ENCODE measurements around the gene AGBL4.

Gene AGBL4

GRCh38 chr1:49556676-49557234 is 467.0 kb downstream of the AGBL4 start:
- TF ChIP-seq GATA2 (IDR thresholded peaks at IDR 0.05; ENCODE audit: low read depth, low read length) = no peak
- TF ChIP-seq GATA3 (IDR thresholded peaks at IDR 0.05; ENCODE audit: low read depth, low read length) = no peak

GRCh38 chr1:49552101-49552500 is 471.7 kb downstream of the AGBL4 start:
- TF ChIP-seq GATA3 (IDR thresholded peaks at IDR 0.05; ENCODE audit: low read depth, low read length) (no peak), GATA2 (IDR thresholded peaks at IDR 0.05; ENCODE audit: low read depth, low read length) (no peak)

GRCh38 chr1:49544615-49545014 is 479.1 kb downstream of the AGBL4 start:
- TF ChIP-seq GATA2 (IDR thresholded peaks at IDR 0.05; ENCODE audit: low read depth, low read length) (no peak), GATA3 (IDR thresholded peaks at IDR 0.05; ENCODE audit: low read depth, low read length) (no peak)

GRCh38 chr1:49541096-49541752 is 482.5 kb downstream of the AGBL4 start:
- TF ChIP-seq GATA2 (IDR thresholded peaks at IDR 0.05; ENCODE audit: low read depth, low read length) = no peak
- TF ChIP-seq GATA3 (IDR thresholded peaks at IDR 0.05; ENCODE audit: low read depth, low read length) = no peak

GRCh38 chr1:49527606-49528305 is 496.0 kb downstream of the AGBL4 start:
- no peak for TF ChIP-seq GATA2 (IDR thresholded peaks at IDR 0.05; ENCODE audit: low read depth, low read length)
- TF ChIP-seq GATA3 (IDR thresholded peaks at IDR 0.05; ENCODE audit: low read depth, low read length) = no peak

DNA sequence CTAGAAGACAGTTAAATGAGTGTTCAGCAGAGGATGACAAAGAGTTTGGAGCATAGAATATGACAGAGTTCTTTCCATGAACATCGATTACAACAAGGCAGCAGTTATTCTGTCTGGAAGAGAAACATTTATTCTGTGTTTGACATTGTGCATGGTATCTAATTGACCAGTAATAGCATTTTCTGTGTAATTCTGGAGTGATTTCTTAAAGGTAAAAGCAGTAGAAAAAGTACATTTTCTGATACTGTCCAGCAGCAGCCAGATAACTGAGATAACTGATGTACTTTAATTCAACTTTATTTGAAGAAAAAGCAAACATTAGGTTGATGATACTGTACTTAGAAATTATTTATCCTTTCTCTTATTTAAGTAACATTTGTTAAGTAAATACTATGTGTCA is 497.1 kb downstream of the AGBL4 start:
- no peak for TF ChIP-seq GATA3 (IDR thresholded peaks at IDR 0.05; ENCODE audit: low read depth, low read length)
- no peak for TF ChIP-seq GATA2 (IDR thresholded peaks at IDR 0.05; ENCODE audit: low read depth, low read length)

- TF ChIP-seq GATA3 (IDR thresholded peaks at IDR 0.05; ENCODE audit: low read depth, low read length) (no peak), GATA2 (IDR thresholded peaks at IDR 0.05; ENCODE audit: low read depth, low read length) (no peak)
These were observed 500.0 kb downstream of the AGBL4 start for GRCh38 chr1:49523764-49524163.

GRCh38 chr1:49466961-49467360 is 556.8 kb downstream of the AGBL4 start:
- TF ChIP-seq GATA3 (IDR thresholded peaks at IDR 0.05; ENCODE audit: low read depth, low read length) (no peak), GATA2 (IDR thresholded peaks at IDR 0.05; ENCODE audit: low read depth, low read length) (no peak)

DNA sequence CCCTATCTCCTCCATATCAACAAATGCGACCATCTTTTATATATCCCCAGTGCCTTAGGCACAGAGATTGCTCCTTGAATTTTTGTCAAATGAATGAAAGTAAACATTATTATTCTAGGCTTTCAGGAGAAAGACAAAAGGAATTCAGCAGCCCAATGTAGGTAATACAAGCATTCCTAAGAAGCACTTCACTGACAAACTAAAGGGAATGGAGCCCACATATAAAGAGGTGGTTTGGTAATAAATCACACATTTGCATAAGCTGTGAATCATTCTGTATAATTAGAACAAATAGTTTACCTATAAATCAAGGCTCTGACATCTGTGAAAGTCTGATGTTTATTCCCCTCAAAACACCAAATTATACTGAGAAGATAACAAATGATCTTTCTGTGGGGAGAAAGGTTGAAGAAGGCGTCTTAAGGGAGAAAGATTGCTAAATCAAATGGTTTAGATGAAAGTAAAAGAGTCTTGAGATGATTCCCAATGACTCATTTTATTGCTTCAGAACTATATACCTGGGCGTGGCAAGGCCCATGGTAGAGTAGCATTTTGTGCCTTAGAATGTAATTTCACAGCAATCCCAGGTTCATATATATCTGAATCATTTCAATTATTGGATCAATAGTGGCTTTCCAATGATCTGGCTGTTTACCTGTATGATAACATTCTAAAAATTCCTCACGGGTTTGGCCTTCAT is 558.1 kb downstream of the AGBL4 start:
- TF ChIP-seq GATA3 (IDR thresholded peaks at IDR 0.05; ENCODE audit: low read depth, low read length) (no peak), GATA2 (IDR thresholded peaks at IDR 0.05; ENCODE audit: low read depth, low read length) (no peak)

DNA sequence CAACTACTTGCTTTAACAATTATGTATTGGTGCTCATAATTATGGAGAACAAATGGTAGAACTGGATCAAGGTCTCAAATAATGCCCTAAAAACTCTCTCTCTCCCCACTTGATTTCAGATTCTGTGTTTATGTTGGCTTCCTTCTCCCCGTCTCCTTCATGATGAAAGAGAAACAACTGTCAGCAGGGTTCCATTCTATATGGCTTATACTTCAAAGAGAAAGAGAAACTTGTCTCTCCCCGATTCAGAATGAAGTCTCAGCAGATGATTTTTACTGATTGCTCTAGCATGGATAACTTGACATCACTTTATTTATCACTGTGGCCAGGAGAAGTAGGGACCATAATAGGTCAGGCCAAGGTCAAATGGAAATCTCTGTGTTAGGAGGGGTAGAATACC is 575.6 kb downstream of the AGBL4 start:
- TF ChIP-seq GATA2 (IDR thresholded peaks at IDR 0.05; ENCODE audit: low read depth, low read length) = no peak
- no peak for TF ChIP-seq GATA3 (IDR thresholded peaks at IDR 0.05; ENCODE audit: low read depth, low read length)

DNA sequence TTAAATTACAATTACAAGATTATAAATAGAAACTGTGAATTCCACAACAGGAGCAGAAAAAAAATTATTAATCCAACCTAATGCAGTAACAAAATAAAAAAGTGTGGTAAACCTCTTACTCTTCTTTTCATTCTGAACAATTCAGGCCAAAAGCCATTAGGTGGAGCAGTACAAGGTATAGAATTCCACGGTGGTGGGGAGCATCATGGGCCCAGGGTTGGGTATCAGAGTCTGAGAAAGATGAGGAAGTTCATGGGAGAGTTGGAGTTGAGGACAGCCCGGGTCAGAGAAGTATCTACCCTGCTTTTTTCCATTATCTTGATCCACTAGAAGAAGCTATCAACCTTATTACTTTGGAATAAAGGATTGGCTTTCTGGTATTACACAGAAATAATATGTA is 586.9 kb downstream of the AGBL4 start:
- TF ChIP-seq GATA2 (IDR thresholded peaks at IDR 0.05; ENCODE audit: low read depth, low read length) (no peak), GATA3 (IDR thresholded peaks at IDR 0.05; ENCODE audit: low read depth, low read length) (no peak)

GRCh38 chr1:49435291-49435690 is 588.5 kb downstream of the AGBL4 start:
- TF ChIP-seq GATA2 (IDR thresholded peaks at IDR 0.05; ENCODE audit: low read depth, low read length) (no peak), GATA3 (IDR thresholded peaks at IDR 0.05; ENCODE audit: low read depth, low read length) (no peak)

DNA sequence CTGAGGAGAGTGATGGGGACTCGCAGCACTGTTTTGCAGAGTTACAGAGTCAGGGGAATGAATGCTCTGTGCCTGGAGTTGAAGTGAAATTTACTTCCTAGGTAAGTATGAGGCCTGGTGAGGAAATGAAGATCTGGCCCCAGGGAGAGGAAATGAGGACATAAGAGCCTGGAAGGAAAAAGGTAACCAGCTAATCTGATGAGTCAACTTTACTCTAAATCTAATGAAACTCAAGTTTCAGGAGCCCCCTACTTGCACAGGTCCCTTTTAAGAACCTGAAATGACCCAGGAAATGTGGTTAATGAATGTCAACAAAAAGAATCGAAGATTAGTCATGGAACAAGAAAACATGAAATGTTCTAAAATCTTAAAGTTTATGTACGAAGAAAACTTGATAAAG is 599.0 kb downstream of the AGBL4 start:
- TF ChIP-seq GATA3 (IDR thresholded peaks at IDR 0.05; ENCODE audit: low read depth, low read length) (no peak), GATA2 (IDR thresholded peaks at IDR 0.05; ENCODE audit: low read depth, low read length) (no peak)

DNA sequence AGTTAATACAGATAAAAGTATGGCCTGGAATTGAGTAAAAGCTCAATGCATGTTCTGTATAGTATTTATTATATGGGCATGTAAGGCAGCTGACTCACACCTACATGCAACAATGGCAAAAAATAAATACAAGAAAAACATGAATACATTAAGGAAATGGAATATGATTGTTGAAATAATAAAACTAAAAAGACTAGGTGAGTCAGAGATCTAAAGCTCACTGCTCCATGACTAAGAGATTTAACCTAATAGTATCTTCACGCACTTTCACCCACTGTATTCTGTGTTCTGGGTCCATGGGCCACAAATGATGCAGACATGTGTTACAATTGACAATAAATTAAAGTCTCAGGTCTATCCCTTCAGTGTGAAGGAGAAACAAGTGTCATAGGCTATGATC is 607.0 kb downstream of the AGBL4 start:
- no peak for TF ChIP-seq GATA2 (IDR thresholded peaks at IDR 0.05; ENCODE audit: low read depth, low read length)
- no peak for TF ChIP-seq GATA3 (IDR thresholded peaks at IDR 0.05; ENCODE audit: low read depth, low read length)

Data from SH-SY5Y (cell line).